A549 (cell line): ENCODE results near the gene OR2V1. TPM values are rescaled to one million over a fixed set of nuclear protein-coding genes. Genes with fewer than 3 reads are reported as not detected.

Source experiments
- ATAC-seq, 2 experiments: fragments of 200-7000 bp in 1 of 2; fragments of >200 bp in 1 of 2; cut with Nextera tagmentation in 1 of 2; cut with Tn5 transposase in 1 of 2; 3 replicates each; pipeline versions ENCODE4 v1.8.0 to v1.9.1; 2018 to 2020; ENCODE audit warnings: mild to moderate bottlenecking in 1 of 2, moderate library complexity in 1 of 2
- CTCF ChIA-PET: fragments of 300-600 bp; sonication (Branson Sonifier 250); formaldehyde crosslinking; extraction: SDS; loops from one replicate; lab custom pipeline; 2021; ENCODE audit warnings: antibody characterized with exemption, inconsistent platforms; lab: Yijun Ruan, JAX
- POLR2A ChIA-PET: fragments of 350-600 bp; formaldehyde crosslinking; extraction: SDS; loops from one replicate; lab custom pipeline; 2021; ENCODE audit warnings: antibody characterized with exemption, inconsistent platforms; lab: Yijun Ruan, JAX
- DNase-seq, 2 experiments: peaks; one replicate each; pipeline versions ENCODE4 v3.0.0 to v3.0.0-alpha.2; 2011 to 2016; ENCODE audit warnings: low read depth in 1 of 2, low spot score in 1 of 2
- FAIRE-seq: peaks from 2 replicates; lab custom pipeline; 2011; peaks lifted over from hg19 to GRCh38; lab: Jason Lieb, UNC
- H3K27ac ChIP-seq, 2 experiments: fragments of >200 bp; sonication (Bioruptor Twin); formaldehyde crosslinking; 3 replicates each; pipeline ENCODE4 v1.5.1; 2016 to 2017
- H3K4me1 ChIP-seq: fragments of >200 bp; sonication (Bioruptor Twin); formaldehyde crosslinking; 3 replicates; pipeline ENCODE4 v1.6.1; 2016
- H3K4me2 ChIP-seq: fragments of >200 bp; sonication (Bioruptor Twin); formaldehyde crosslinking; 3 replicates; pipeline ENCODE4 v1.6.1; 2016
- H3K4me3 ChIP-seq: fragments of >200 bp; sonication (Bioruptor Twin); formaldehyde crosslinking; 3 replicates; pipeline ENCODE4 v1.5.1; 2016
- H3K9me3 ChIP-seq: fragments of >200 bp; sonication (Bioruptor Twin); formaldehyde crosslinking; 3 replicates; pipeline ENCODE4 v1.6.1; 2016
- BHLHE40 ChIP-seq: IDR thresholded peaks from 2 replicates; pipeline ENCODE4 v1.6.1; 2012; ENCODE audit warnings: low read depth, low read length, inconsistent platforms
- CBX2 ChIP-seq: fragments of 200-600 bp; sonication (generic); IDR thresholded peaks from 2 replicates; pipeline ENCODE4 v1.6.1; 2016; ENCODE audit warnings: low read depth, mild to moderate bottlenecking, borderline replicate concordance
- EP300 ChIP-seq, 2 experiments: fragments of >200 bp; sonication (Bioruptor Twin); formaldehyde crosslinking; IDR thresholded peaks; 2 replicates in 1 of 2; 3 replicates in 1 of 2; pipeline ENCODE4 v1.6.1; 2016 to 2017
- FOSB ChIP-seq: fragments of 250-450 bp; sonication (Bioruptor Pico); IDR thresholded peaks from 2 replicates; pipeline ENCODE4 v1.5.0; 2020; ENCODE audit warnings: mild to moderate bottlenecking, moderate library complexity
- FOSL2 ChIP-seq, 2 experiments: fragments of 450-650 bp in 1 of 2; fragments of >200 bp in 1 of 2; sonication (Bioruptor Twin) in 1 of 2; formaldehyde crosslinking; IDR thresholded peaks; 2 replicates each; pipeline versions ENCODE4 v1.5.0 to v1.6.1; 2016 to 2020; ENCODE audit warnings: mild to moderate bottlenecking in 1 of 2, moderate library complexity in 1 of 2
- FOXS1 ChIP-seq: fragments of 250-450 bp; sonication (Bioruptor Pico); IDR thresholded peaks from 2 replicates; pipeline ENCODE4 v1.5.0; 2020; ENCODE audit warnings: mild to moderate bottlenecking, moderate library complexity
- GATA3 ChIP-seq: IDR thresholded peaks from 2 replicates; pipeline ENCODE4 v1.6.1; 2012; ENCODE audit warnings: borderline replicate concordance
- HDAC2 ChIP-seq: fragments of 200-600 bp; sonication (generic); IDR thresholded peaks from 2 replicates; pipeline ENCODE4 v1.6.1; 2016
- HOXA7 ChIP-seq: fragments of 250-450 bp; sonication (Bioruptor Pico); IDR thresholded peaks from 2 replicates; pipeline ENCODE4 v1.5.0; 2020; ENCODE audit warnings: mild to moderate bottlenecking, moderate library complexity
- KDM5A ChIP-seq: fragments of 200-600 bp; sonication (generic); IDR thresholded peaks from 2 replicates; pipeline ENCODE4 v1.6.1; 2016; ENCODE audit warnings: antibody characterized with exemption, mild to moderate bottlenecking
- POLR2AphosphoS2 ChIP-seq: conservative IDR thresholded peaks from 2 replicates; pipeline ENCODE4 v1.6.1; 2012; ENCODE audit warnings: low read length, improper control_type of control experiment, inconsistent platforms
- RCOR1 ChIP-seq: fragments of 150-350 bp; IDR thresholded peaks from 2 replicates; pipeline ENCODE4 v1.6.1; 2014; ENCODE audit warnings: antibody characterized with exemption, low read length, low read depth
- RFX5 ChIP-seq: fragments of 450-650 bp; IDR thresholded peaks from 2 replicates; pipeline ENCODE4 v1.7.1; 2014; ENCODE audit warnings: antibody characterized with exemption, mild to moderate bottlenecking, moderate library complexity
- SMC3 ChIP-seq: fragments of >200 bp; sonication (Bioruptor Twin); formaldehyde crosslinking; IDR thresholded peaks from 3 replicates; pipeline ENCODE4 v1.6.1; 2018; ENCODE audit warnings: inconsistent platforms
- ZFP36 ChIP-seq: fragments of 450-650 bp; IDR thresholded peaks from 2 replicates; pipeline ENCODE4 v1.6.1; 2014; ENCODE audit warnings: borderline replicate concordance; ENCODE audit not compliant: partially characterized antibody
- WGBS: methylation state at CpG from one replicate; pipeline ENCODE4 v1.1.6; 2017; ENCODE audit errors: missing lambda C conversion rate; 5-methylcytosine and 5-hydroxymethylcytosine counted together
- polyA plus RNA-seq, 4 experiments: library from polyadenylated mRNA; depleted of rRNA in 3 of 4; stranded (reverse); fragments of >200 nt; fragmentation: RNase III in 1 of 4; extraction: RNeasy Plus Mini Kit Qiagen cat#74134 plus additional on column Dnase treatment in 1 of 4; gene quantifications; 2 replicates in 3 of 4; 3 replicates in 1 of 4; pipeline ENCODE4 v1.2.3, GENCODE V29; 2011 to 2017
- TF ChIP-seq, protein P1 (sequence below): IDR thresholded peaks from 2 replicates; pipeline ENCODE4 v1.6.1; 2012
- TF ChIP-seq, protein P2 (sequence below): IDR thresholded peaks from 2 replicates; pipeline ENCODE4 v1.6.1; 2012; ENCODE audit warnings: low read depth, borderline replicate concordance
- TF ChIP-seq, protein P3 (sequence below): fragments of 200-600 bp; sonication (generic); IDR thresholded peaks from 2 replicates; pipeline ENCODE4 v1.6.1; 2016; ENCODE audit warnings: antibody characterized with exemption, mild to moderate bottlenecking, moderate library complexity
- TF ChIP-seq, protein P4 (sequence below): fragments of 250-450 bp; sonication (Bioruptor Pico); IDR thresholded peaks from 2 replicates; pipeline ENCODE4 v1.5.0; 2020; ENCODE audit warnings: low read depth, mild to moderate bottlenecking, moderate library complexity
- TF ChIP-seq, protein P5 (sequence below): fragments of 250-450 bp; sonication (Bioruptor Pico); IDR thresholded peaks from 2 replicates; pipeline ENCODE4 v1.5.0; 2021; ENCODE audit warnings: mild to moderate bottlenecking, moderate library complexity, borderline replicate concordance
- TF ChIP-seq, protein P6 (sequence below): fragments of >200 bp; sonication (Bioruptor Twin); formaldehyde crosslinking; IDR thresholded peaks from 3 replicates; pipeline ENCODE4 v1.5.1; 2016

Gene OR2V1
- polyA plus RNA-seq, 2 of the 4 experiments (the other 2 are of a cell fraction): not detected

DNA sequence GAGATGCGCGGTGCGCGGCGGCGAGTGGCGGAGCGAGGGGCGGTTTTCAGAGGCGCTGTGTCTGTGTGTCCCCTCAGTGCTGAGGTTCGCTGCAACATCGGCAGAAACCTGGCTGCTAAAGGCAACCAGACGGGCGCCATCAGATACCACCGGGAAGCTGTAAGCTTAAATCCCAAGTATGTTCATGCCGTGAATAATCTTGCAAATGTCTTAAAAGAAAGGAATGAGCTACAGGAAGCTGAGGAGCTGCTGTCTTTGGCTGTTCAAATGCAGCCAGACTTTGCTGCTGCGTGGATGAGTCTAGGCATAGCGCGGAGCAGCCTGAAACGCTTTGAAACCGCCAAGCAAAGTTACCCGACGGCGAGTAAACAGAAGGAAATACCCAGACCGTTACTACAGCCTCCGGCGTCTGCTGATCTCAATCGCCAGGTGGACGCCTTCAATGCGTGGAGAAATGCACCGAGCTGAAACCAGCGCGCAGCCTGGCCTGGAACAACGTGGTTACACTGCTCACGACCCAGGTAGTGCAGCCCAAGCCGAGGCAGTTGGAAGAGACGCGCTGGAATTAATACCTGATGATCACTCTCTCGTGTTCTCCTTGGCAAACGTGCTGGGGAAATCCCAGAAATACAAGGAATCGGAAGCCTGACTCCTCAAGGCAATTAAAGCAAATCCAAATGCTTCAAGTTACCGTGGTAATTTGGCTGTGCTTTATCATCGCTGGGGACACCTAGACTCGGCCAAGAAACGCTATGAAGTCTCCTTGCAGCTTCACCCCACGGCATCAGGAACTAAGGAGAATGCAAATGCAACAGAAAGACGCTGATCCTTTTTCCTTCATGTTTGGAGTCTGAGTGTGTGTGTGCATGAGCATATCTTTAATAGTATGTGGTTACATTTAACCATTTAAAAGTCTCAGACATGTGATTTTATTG, 15.9 kb downstream of the OR2V1 start:
- CTCF ChIA-PET: interaction anchor here (0.6 to 1.5 kb wide), 7 partner anchors 15 to 281 kb away, joined by 3 to 6 read pairs (median 3); no protein-coding TSS in a partner anchor
- no peaks in the 10 kb centered on the region for H3K9me3 ChIP-seq
- TF ChIP-seq, protein P1, sequence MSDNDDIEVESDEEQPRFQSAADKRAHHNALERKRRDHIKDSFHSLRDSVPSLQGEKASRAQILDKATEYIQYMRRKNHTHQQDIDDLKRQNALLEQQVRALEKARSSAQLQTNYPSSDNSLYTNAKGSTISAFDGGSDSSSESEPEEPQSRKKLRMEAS: peak; percentile 94
- TF ChIP-seq, protein P2, sequence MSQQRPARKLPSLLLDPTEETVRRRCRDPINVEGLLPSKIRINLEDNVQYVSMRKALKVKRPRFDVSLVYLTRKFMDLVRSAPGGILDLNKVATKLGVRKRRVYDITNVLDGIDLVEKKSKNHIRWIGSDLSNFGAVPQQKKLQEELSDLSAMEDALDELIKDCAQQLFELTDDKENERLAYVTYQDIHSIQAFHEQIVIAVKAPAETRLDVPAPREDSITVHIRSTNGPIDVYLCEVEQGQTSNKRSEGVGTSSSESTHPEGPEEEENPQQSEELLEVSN: peak; percentile 90
- TF ChIP-seq KDM5A (no peak), GATA3 (peak; percentile 46; the same call in 1 of the 2 replicates)
- ATAC-seq (peak; percentile 85 to 92), FAIRE-seq (no peak), DNase-seq (peak; percentile 58 to 73)
- H3K4me2 ChIP-seq: peak overlapping the region; percentile 60
- H3K27ac ChIP-seq: peak overlapping the region; percentile 32 to 73; a peak in 5 of 6 replicates
- H3K4me3 ChIP-seq: peak overlapping the region; percentile 8; the same call in 1 of the 3 replicates
- peaks cover 12% of the 10 kb centered on the region; the same call in 2 of the 3 replicates for H3K4me1 ChIP-seq
- WGBS: 33% methylated on average over 47 of the region's 47 CpGs
- POLR2A ChIA-PET: interaction anchor here (0.6 to 1.5 kb wide), 2 partner anchors 19 to 259 kb away, joined by 4 to 5 read pairs; no protein-coding TSS in a partner anchor

DNA sequence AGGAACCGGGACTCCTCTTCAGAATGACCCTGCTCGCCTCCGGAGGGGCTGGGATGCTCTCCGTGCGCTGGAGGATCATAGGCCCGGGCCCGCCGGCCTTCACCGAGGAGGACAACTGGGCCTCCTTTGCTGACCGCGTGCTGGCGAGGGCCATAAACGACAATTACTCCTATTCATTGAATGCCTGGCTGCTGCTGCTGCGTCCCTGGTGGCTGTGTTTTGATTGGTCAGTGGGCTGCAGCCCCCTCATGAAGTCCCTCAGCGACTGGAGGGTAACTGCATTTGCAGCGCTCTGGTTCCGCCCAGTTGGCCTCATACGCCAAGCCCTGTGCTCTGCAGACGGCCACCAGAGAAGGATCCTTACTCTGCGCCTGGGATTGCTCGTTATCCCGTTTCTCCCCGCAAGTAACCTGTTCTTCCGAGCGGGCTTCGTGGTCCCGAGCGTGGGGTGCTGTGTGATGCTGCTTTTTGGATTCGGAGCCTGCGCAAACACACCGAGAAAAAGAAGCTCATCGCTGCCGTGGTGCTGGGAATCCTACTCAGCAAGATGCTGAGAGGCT, 16.6 kb downstream of the OR2V1 start:
- H3K4me1 ChIP-seq: 0 out of 3 replicates have a peak, but pooled peaks cover 6% of the 10 kb centered on the region
- no peak overlapping the region for H3K4me3 ChIP-seq
- FAIRE-seq: no peak
- 91% methylated on average over 33 of the region's 33 CpGs for WGBS
- H3K9me3 ChIP-seq: no peaks in the 10 kb centered on the region
- peak overlapping the region; percentile 32 to 73; a peak in 5 of 6 replicates for H3K27ac ChIP-seq
- CTCF ChIA-PET: interaction anchor here (0.8 to 1.5 kb wide), 4 partner anchors 14 to 280 kb away, joined by 3 to 6 read pairs (median 4); no protein-coding TSS in a partner anchor
- peak overlapping the region; percentile 60 for H3K4me2 ChIP-seq
- no peak for DNase-seq
- POLR2A ChIA-PET: interaction anchor here (0.6 kb wide), 1 partner anchor 258 kb away, joined by 5 read pairs; no protein-coding TSS in a partner anchor
- TF ChIP-seq, protein P3, sequence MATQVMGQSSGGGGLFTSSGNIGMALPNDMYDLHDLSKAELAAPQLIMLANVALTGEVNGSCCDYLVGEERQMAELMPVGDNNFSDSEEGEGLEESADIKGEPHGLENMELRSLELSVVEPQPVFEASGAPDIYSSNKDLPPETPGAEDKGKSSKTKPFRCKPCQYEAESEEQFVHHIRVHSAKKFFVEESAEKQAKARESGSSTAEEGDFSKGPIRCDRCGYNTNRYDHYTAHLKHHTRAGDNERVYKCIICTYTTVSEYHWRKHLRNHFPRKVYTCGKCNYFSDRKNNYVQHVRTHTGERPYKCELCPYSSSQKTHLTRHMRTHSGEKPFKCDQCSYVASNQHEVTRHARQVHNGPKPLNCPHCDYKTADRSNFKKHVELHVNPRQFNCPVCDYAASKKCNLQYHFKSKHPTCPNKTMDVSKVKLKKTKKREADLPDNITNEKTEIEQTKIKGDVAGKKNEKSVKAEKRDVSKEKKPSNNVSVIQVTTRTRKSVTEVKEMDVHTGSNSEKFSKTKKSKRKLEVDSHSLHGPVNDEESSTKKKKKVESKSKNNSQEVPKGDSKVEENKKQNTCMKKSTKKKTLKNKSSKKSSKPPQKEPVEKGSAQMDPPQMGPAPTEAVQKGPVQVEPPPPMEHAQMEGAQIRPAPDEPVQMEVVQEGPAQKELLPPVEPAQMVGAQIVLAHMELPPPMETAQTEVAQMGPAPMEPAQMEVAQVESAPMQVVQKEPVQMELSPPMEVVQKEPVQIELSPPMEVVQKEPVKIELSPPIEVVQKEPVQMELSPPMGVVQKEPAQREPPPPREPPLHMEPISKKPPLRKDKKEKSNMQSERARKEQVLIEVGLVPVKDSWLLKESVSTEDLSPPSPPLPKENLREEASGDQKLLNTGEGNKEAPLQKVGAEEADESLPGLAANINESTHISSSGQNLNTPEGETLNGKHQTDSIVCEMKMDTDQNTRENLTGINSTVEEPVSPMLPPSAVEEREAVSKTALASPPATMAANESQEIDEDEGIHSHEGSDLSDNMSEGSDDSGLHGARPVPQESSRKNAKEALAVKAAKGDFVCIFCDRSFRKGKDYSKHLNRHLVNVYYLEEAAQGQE: no peak
- no peak for TF ChIP-seq FOSL2 (IDR thresholded peaks at IDR 0.05)
- TF ChIP-seq FOSL2 (CRISPR knock-in tag; IDR thresholded peaks at IDR 0.05): no peak
- no peak for TF ChIP-seq SMC3
- TF ChIP-seq BHLHE40: no peak
- TF ChIP-seq, protein P4, sequence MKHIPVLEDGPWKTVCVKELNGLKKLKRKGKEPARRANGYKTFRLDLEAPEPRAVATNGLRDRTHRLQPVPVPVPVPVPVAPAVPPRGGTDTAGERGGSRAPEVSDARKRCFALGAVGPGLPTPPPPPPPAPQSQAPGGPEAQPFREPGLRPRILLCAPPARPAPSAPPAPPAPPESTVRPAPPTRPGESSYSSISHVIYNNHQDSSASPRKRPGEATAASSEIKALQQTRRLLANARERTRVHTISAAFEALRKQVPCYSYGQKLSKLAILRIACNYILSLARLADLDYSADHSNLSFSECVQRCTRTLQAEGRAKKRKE (CRISPR knock-in tag): no peak
- no peak for TF ChIP-seq RCOR1
- no peak for TF ChIP-seq EP300 (IDR thresholded peaks at IDR 0.05)
- no peak for TF ChIP-seq FOSB (CRISPR knock-in tag)
- TF ChIP-seq POLR2AphosphoS2: no peak
- no peak for TF ChIP-seq ZFP36
- TF ChIP-seq, protein P2: no peak
- no peak for TF ChIP-seq GATA3
- TF ChIP-seq RFX5: no peak
- TF ChIP-seq CBX2: no peak
- TF ChIP-seq, protein P5, sequence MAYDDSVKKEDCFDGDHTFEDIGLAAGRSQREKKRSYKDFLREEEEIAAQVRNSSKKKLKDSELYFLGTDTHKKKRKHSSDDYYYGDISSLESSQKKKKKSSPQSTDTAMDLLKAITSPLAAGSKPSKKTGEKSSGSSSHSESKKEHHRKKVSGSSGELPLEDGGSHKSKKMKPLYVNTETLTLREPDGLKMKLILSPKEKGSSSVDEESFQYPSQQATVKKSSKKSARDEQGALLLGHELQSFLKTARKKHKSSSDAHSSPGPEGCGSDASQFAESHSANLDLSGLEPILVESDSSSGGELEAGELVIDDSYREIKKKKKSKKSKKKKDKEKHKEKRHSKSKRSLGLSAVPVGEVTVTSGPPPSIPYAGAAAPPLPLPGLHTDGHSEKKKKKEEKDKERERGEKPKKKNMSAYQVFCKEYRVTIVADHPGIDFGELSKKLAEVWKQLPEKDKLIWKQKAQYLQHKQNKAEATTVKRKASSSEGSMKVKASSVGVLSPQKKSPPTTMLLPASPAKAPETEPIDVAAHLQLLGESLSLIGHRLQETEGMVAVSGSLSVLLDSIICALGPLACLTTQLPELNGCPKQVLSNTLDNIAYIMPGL: no peak
- TF ChIP-seq, protein P6, sequence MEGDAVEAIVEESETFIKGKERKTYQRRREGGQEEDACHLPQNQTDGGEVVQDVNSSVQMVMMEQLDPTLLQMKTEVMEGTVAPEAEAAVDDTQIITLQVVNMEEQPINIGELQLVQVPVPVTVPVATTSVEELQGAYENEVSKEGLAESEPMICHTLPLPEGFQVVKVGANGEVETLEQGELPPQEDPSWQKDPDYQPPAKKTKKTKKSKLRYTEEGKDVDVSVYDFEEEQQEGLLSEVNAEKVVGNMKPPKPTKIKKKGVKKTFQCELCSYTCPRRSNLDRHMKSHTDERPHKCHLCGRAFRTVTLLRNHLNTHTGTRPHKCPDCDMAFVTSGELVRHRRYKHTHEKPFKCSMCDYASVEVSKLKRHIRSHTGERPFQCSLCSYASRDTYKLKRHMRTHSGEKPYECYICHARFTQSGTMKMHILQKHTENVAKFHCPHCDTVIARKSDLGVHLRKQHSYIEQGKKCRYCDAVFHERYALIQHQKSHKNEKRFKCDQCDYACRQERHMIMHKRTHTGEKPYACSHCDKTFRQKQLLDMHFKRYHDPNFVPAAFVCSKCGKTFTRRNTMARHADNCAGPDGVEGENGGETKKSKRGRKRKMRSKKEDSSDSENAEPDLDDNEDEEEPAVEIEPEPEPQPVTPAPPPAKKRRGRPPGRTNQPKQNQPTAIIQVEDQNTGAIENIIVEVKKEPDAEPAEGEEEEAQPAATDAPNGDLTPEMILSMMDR: no peak
- no peak for TF ChIP-seq FOXS1 (CRISPR knock-in tag)
- TF ChIP-seq HOXA7 (CRISPR knock-in tag): no peak
- TF ChIP-seq HDAC2: no peak
- TF ChIP-seq, all 56 proteins: peak for 0
- ATAC-seq: no peak
